ENCODE results near the gene ENPP6.
A peak's percentile ranks its signal among the peaks of the same experiment; 100 is the strongest.

Gene ENPP6

DNA sequence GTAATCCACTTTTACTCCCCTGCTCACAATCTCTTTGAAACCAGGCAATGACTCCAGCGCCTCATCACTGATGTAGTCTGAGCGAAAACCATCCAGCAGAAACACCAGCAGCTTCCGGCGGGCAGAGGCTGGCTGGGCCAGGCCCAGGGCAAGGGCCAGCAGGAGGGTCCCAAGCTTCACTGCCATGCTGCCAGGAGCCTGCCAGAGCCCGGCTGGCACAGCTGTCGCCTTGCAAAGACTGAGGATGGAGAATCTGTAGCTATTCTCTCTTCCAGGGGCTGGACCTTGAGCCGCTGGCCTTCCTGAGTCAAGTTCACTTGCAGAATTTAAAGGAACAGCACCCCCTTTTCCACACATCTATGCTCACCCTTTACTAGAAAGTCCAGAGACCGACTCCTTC lies at the start of gene ENPP6:
ENPP6 (minus strand) TSS at position 240 of the 400 bp plus-strand sequence; CDS start at position 186, 54 bp downstream.
- TF ChIP-seq, protein P1, sequence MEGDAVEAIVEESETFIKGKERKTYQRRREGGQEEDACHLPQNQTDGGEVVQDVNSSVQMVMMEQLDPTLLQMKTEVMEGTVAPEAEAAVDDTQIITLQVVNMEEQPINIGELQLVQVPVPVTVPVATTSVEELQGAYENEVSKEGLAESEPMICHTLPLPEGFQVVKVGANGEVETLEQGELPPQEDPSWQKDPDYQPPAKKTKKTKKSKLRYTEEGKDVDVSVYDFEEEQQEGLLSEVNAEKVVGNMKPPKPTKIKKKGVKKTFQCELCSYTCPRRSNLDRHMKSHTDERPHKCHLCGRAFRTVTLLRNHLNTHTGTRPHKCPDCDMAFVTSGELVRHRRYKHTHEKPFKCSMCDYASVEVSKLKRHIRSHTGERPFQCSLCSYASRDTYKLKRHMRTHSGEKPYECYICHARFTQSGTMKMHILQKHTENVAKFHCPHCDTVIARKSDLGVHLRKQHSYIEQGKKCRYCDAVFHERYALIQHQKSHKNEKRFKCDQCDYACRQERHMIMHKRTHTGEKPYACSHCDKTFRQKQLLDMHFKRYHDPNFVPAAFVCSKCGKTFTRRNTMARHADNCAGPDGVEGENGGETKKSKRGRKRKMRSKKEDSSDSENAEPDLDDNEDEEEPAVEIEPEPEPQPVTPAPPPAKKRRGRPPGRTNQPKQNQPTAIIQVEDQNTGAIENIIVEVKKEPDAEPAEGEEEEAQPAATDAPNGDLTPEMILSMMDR (IDR thresholded peaks at IDR 0.05; ENCODE audit: borderline replicate concordance, insufficient read depth, low read depth, low read length) = no peak
- H3K4me3 ChIP-seq (ENCODE audit: low read depth, low read length) = no peak within 1 kb of the TSS

DNA sequence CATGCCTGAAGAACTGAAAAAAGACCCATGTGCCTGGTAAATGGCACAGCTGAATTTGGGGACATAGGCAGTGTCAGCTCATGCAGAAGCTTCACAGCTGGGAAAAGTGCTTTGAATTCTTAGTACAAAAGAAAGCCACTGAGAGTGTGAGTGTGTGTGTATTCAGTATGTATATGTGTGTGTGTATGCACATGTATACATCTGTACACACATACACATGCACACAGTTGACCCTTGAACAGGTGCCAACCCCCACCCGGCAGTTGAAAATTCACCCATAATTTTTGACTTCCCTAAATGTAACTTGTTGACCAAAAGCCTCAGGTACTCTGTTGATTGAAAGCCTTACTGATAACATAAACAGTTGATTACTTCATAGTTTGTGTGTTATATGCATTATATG lies 49.5 kb upstream of the ENPP6 start:
- no peak overlapping the region for H3K4me3 ChIP-seq (ENCODE audit: low read depth, low read length)
- TF ChIP-seq, protein P1 (IDR thresholded peaks at IDR 0.05; ENCODE audit: borderline replicate concordance, insufficient read depth, low read depth, low read length) = no peak

DNA sequence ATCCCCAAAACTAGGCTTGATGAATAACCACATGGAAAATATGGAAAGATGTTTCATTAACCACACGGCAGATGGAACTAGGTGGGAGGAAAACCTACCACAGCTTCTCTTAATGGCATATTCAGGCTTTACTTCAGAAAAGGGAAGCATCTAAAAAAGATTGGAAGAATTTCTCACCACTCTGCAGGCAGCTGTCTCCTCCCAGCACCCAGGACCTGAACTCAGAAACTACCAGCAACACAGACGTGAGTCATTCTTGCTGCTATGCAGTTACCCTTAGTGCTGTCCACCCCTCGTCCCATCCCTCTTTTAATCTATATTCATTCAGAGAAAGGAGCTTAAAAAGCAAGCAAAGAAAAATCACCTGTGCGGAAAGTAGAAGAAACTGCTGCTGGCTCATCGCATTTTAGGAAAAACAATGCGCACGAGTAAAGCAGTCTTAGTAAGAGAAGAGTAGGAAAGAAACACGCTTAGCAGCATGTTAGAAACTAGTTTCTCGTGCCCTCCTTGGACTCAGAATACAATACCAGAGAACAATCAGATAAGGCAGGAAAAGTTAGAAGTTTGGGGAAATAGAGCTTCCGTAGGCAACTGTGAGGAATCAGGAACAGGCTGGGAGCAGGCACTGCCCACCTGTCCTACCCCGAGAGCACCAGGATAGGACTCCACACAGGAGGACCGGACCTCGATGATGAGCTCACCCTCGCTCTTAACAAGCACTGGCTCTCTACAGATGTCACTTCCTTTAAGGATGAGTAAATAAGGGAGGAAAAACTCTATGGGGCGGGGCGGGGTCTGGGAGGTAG lies 48.1 kb upstream of the ENPP6 start:
- peak overlapping the region; percentile 11 for H3K4me3 ChIP-seq (ENCODE audit: low read depth, low read length)

DNA sequence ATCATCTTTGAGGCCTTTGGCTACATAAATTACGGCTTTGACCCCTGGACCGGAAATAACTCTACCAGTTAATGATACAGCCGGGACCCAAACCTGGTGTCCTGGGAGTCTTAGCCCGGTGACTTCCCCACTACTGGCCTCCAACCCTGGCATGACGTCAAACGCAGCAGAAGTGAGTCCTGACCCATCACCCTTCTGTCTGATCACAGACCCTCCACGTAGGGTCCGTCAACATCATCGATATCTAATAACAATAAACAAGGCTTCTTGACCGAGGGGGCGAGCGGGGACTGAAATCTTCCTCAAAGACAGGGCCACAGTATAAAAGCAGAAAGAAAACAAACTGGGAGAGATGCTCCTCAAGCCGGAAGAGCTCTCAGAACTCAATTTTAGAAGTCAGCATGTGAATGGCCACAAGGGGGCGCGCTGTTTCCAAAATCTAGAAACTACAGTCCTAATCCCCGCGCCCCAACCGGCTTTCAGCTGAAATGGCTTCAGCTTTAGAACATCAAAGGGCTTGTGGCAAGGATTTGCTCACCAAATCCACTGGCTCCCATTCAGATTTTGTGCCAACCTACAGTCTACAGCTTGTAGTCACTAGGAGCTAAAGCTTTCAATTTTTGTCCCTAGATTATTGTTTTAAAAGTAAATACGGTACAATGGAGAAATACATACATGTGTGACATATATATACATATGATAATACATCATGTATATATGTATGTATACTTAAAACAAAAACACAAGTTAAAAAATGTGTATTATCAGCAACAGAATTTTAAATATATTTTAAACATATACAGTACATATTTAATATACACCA lies 46.4 kb upstream of the ENPP6 start:
- TF ChIP-seq, protein P1 (IDR thresholded peaks at IDR 0.05; ENCODE audit: borderline replicate concordance, insufficient read depth, low read depth, low read length) = peak; percentile 66
- no peak overlapping the region for H3K4me3 ChIP-seq (ENCODE audit: low read depth, low read length)

More for the DNA sequence above, 48.1 kb upstream of the ENPP6 start:
- TF ChIP-seq, protein P1 (IDR thresholded peaks at IDR 0.05; ENCODE audit: borderline replicate concordance, insufficient read depth, low read depth, low read length) = no peak

DNA sequence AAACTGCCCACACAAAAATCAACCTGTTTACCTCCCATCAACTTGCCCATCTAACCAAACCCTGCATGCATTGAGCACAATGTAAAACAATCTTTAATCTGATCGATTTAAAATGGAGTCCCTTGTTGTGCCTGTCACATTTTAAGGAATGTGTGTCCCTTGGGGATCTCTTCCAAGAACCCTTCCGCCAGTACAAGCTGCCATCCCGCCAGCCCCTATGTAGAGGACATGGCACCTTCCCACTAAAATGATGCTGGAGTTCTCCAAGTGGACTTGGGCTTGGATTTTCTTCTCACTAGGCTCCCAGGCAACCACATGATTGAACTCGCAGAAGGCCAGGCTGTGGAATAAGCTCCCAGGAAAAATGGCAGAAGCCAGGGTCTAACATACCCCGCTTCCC lies 45.8 kb upstream of the ENPP6 start:
- TF ChIP-seq, protein P1 (IDR thresholded peaks at IDR 0.05; ENCODE audit: borderline replicate concordance, insufficient read depth, low read depth, low read length) = no peak

DNA sequence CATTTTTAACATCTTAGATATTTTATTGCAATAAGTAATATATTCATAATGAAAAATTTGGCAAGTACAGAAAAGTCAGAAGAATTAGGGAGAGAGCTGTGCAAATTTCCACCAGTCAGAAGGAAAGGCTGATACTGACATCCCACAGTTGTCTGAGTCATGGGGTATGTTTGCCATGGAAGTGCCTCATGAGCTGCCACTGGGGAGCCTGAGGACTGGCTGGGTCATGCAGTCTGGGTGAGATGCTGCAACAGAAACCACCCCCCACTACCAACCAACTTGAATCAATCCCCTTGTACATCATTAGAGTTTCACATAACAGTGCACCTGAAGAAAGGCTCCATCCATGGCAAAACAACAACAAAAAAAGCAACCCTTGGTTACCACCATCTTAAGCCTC lies 45.2 kb upstream of the ENPP6 start:
- TF ChIP-seq, protein P1 (IDR thresholded peaks at IDR 0.05; ENCODE audit: borderline replicate concordance, insufficient read depth, low read depth, low read length) = no peak
- H3K4me3 ChIP-seq (ENCODE audit: low read depth, low read length) = no peak overlapping the region

More for the DNA sequence above, 45.8 kb upstream of the ENPP6 start:
- no peak overlapping the region for H3K4me3 ChIP-seq (ENCODE audit: low read depth, low read length)
